HG03135 (cell line): ENCODE results near the gene TRIM40.
"Not testable (repeated sequence)": the region's sequence is repeated elsewhere in the genome, so short reads cannot be mapped to it uniquely, and the experiment has no call there.

ENCODE experiments used
- ATAC-seq: cut with Tn5 transposase; IDR thresholded peaks from one replicate; pipeline ENCODE4 v1.9.1; 2021; ENCODE audit warnings: mild to moderate bottlenecking, moderate library complexity; ENCODE audit not compliant: unreplicated experiment

The TRIM40 gene

DNA sequence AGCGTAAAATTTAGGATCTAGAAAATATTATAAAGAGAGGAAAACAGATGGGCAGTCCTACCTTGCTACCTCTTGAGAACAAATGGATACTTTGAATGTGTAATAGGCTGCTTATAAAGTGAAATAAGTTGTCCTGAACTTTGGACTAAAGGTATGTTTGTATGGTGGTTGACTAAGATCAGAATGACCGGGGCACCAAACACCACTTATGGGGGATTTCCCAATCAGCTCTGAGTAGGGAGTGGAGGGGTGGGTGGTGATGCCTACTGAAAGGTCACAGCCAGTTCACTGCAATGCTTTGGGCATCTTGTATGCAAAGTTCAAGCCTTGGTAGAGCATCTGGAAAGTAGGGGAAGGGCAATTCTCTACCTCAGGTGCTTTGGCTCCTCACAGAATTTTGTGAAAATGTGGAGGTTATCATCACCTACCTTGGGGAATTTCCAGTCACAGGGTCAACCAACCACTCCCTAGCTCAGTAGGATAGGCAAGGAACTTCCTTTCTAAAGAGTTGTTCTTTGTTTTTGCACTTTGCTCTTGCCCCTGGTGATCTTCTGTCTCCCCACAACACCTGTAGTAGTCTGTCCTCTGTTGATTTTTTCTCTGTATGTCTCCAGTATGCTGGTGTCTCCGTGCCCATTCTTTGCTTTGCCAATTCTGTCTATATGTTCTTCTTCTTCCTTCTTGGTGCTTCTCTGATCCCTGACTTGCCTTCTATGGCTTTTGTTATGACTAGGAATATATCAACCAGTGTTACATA, 22.8 kb upstream of the TRIM40 start, which contains the start of gene TRIM31:
Gene TRIM31, minus strand, starts transcription at position 88 of the 757 bp plus-strand sequence. CDS start 285 bp downstream, outside the sequence.
- ATAC-seq = no peak

- no peak for ATAC-seq
Measured at GRCh38 chr6:30113841-30114240, 22.1 kb upstream of the TRIM40 start.

DNA sequence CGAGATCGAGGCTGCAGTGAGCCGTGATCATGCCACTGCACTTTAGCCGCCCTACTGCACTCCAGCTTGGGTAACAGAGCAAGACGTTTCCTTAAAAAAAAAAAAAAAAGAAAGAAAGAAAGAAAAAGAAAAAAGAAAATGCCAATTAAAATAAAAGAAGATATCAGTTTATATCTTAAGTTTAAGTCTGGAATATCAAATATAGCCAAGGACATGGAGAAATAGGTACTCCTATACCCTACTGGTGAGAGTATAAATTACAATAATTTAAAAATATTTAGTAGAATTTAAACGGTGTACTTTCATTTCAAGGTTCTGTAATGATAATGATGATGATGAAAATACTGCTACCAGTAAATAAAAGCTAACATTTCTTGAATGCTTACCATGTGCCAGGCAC, 19.2 kb upstream of the TRIM40 start:
- ATAC-seq = no peak

DNA sequence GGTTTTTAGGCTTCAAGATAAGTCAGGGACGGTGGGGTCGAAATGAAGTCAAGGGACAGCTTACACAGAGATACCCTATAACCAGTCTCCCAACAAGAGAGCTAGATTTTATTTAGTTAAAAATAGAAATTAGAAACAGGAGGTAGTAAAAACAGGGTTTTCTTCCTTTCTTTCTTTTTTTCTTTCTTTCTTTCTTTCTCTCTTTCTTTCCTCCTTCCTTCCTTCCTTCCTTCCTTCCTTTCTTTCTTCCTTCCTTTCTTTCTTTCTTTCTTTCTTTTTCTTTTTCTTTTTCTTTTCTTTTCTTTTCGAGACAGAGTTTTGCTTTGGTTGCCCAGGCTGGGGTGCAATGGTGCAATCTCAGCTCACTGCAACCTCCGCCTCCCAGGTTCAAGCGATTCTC, 17.2 kb upstream of the TRIM40 start:
- ATAC-seq = not testable (repeated sequence)

GRCh38 chr6:30121446-30122366, 14.2 kb upstream of the TRIM40 start:
- no peak for ATAC-seq

GRCh38 chr6:30122515-30122914, 13.4 kb upstream of the TRIM40 start:
- ATAC-seq = no peak

GRCh38 chr6:30127238-30128093, 8.5 kb upstream of the TRIM40 start:
- ATAC-seq = no peak

DNA sequence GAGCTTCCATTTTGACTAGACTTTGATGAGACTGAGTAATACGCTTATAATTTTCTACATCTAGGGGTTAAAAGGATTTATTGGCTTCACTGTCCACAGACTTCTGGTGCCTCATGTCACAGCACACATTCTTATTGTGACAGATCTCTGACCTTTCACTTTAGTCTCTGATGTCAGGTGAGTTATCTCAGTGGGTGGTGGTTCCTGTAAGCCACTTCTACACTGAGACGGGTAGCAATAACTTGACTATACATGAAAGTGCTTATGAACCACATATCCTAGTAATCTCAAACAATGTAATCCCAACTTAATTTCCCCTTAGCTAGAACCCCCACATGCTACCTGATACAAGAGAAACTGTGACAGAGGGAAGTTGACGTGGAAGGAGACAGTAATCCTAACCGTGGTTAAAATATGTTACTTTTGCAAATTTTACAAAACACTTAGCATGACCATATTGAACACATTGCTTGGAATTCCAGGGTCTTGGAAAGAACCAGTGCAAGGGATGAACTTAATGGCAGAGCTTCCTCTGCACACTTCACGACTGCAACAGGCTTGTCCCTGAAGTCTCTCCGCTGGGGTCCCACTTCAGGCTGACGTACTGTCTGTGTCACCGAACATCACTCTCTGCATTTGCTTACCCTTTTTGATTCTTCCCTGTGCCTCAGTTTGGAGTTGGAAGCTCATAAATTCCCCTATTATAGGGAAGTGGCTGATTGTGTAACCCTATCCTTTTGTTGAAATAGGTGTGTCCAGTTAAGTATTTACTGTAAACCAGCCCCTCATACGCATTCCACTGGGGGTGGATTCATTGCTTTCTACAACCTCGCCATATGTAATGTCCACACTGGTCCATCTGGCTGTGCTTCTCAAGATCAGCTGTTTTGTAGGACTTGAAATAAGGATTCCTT, 6.4 kb upstream of the TRIM40 start:
- no peak for ATAC-seq

GRCh38 chr6:30130179-30130679, 5.7 kb upstream of the TRIM40 start:
- no peak for ATAC-seq

DNA sequence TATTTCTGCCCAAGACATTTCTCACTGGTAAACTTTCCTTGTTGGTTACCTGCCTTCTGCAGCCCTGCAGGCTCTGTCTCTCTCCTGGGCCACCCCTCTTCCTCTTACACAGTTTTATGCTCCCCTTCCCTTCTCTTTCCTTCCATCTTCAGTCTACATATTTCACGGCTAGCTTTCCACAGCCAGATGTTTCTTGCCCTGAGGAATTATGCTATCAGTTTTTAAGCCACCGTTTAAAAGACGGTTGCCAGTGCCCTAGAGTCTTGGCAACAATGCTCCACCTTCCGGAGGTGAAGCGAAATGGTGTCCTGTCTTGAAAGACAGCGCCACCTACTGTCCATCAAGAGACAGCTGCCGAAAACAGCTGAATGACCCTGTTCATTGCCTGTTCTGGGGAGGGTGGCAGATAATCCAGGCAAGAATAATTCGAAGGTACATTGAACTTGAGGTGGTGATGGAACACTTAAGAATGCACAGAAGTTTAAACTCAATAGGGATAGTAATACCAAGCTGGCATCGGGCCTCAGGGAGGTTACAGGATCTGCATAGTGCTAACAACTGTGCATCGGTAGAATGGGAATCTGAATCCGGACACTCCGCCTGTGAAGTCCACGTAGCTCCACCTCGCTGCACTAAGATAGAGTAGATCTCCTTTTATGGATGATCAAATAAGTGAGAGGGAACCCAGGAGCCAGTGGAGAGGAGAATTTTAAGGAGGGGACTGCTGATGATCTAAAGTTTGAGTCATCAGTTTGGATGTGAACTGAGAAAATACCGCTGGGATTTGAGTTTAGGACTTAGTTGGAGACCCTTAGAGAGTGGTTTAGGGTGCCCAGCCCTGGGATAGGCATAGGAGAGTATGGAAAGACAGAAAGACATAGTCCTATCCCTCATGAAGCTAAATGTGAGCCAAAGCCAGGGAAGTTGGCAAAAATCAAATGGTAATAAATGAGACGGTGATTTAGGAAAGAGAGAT, 4.8 kb upstream of the TRIM40 start:
- no peak for ATAC-seq

DNA sequence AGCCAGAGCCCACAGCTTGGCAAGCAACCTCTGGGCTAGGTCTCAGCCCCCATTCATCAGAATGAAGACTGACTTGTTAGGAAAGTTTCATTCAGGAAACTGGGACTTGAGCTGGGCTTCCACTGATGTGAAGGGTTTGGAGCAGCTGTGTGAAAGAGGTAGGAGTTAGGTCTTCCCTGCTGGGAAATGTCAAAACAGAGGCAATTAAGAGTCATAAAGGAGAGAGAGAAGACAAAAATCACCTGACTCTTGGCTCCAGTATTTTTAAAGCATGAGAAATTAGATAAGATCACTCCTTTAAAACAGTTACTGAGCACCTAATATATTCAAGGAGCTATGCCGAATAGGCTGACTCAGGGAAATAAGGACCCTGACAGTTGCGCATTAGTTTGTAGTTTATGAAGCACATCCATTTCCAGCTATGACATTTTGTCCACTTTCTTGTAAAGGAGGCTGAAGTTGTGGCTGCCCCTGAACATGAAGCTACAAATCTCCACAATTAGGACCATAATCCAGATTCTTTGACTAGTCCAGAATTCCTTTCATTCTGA, 3.9 kb upstream of the TRIM40 start:
- ATAC-seq = no peak

GRCh38 chr6:30135147-30135546, 793 bp upstream of the TRIM40 start:
- no peak for ATAC-seq

DNA sequence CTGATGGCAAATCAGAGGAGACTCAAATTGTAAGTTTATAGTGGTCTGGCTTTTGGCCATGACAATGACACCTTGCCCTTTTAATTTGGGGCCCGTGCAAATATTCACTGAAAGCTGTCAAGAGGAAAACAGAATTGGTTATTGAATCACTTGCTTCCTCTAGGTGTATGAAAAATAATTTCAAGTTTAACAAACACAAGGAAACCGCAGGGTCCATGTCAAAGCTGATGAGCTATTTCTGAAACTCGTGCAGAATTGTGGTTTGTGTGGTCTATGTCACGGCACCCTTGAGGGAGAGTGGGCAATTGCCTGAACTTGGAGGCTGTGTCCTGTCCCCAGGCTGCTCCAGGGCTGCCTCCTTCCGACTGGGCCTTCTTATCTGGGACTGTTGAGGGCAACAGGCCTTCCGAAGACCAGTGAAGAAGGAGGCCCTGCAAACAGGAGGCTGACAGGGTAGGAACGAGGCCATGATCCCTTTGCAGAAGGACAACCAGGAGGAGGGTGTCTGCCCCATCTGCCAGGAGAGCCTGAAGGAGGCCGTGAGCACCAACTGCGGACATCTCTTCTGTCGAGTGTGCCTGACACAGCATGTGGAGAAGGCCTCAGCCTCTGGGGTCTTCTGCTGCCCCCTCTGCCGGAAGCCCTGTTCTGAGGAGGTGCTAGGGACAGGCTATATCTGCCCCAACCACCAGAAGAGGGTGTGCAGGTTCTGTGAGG, 788 bp downstream of the TRIM40 start:
- ATAC-seq = no peak

- ATAC-seq = not testable (repeated sequence)
Measured at GRCh38 chr6:30140240-30140639, 4.3 kb downstream of the TRIM40 start.

- no peak for ATAC-seq
Measured at GRCh38 chr6:30142665-30143064, 6.7 kb downstream of the TRIM40 start.

GRCh38 chr6:30143780-30144179, 7.8 kb downstream of the TRIM40 start:
- ATAC-seq = no peak

DNA sequence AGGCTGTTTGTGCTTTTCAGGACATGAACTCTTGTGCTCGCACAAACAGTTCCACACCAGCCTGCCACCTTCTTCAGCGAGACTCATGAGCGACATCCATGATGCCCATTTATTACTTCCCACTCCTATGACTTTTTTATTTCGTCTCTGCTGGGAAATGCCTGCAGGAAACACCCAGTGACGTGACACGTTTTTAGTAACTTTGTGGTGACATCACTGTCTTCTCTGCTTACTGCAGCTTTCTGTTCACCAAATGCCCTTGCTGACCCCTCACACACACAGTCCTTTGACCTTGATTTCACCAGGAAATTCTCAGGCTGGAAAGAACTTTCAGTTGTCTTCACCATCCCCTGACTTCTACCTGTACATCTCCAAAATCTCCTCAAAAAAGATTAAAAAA, 8.9 kb downstream of the TRIM40 start:
- ATAC-seq = no peak

DNA sequence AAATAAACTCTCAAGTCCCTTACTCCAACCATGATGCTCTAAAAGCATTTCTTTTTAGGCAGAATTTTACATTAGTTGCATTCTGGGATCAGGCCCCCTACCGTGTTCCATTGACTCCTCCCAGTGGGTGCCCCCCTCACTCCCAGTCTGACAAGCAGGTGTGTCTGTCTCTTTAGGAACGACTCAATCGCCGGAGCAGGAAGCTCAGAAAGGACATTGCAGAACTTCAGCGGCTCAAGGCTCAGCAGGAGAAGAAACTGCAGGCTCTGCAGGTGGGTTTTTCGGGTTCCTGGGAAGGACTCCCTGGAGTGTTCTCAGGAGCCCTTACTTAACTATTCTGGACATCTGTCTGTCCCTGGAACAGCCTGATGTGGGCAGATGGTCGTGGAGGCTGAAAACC, 9.9 kb downstream of the TRIM40 start:
- ATAC-seq = no peak
